SK-N-SH (cell line): ENCODE measurements around the gene ACTN4. TPM values are rescaled to one million over a fixed set of nuclear protein-coding genes. Genes with fewer than 3 reads are reported as not detected.
A peak's percentile ranks its signal among the peaks of the same experiment; 100 is the strongest.

ENCODE experiments used
- CTCF ChIA-PET: fragments of 300-600, 350-600 bp; formaldehyde crosslinking; extraction: SDS; loops from one replicate; lab custom pipeline; 2021; lab: Yijun Ruan, JAX
- POLR2A ChIA-PET: fragments of 350-600 bp; sonication (Branson Sonifier 250); formaldehyde crosslinking; extraction: SDS; loops from one replicate; lab custom pipeline; 2020; ENCODE audit warnings: antibody characterized with exemption, inconsistent platforms; lab: Yijun Ruan, JAX
- DNase-seq: peaks from one replicate; pipeline ENCODE4 v3.0.0; 2012
- H2AFZ ChIP-seq: fragments of 200-600 bp; sonication (generic); 2 replicates; pipeline ENCODE4 v1.8.1; 2016; ENCODE audit warnings: antibody characterized with exemption, mild to moderate bottlenecking, low read depth
- H3F3A ChIP-seq: fragments of 200-600 bp; sonication (generic); replicated peaks from 2 replicates; pipeline ENCODE3; 2016; ENCODE audit warnings: antibody characterized with exemption, mild to moderate bottlenecking; ENCODE audit not compliant: insufficient read depth
- H3K27ac ChIP-seq, 2 experiments: fragments of 200-500 bp in 1 of 2; fragments of 200-600 bp in 1 of 2; sonication (Bioruptor generic) in 1 of 2; sonication (generic), shearing (Covaris generic) in 1 of 2; 2 replicates each; pipeline versions ENCODE4 v1.5.1 to v1.6.1; 2014 to 2016; ENCODE audit warnings: low read depth in 2 of 2, inconsistent platforms in 1 of 2, low read length in 1 of 2, mild to moderate bottlenecking in 1 of 2, mixed read lengths in 1 of 2
- H3K27me3 ChIP-seq: fragments of 200-600 bp; sonication (generic), shearing (Covaris generic); 2 replicates; pipeline ENCODE4 v1.6.1; 2016; ENCODE audit warnings: mixed run types; ENCODE audit not compliant: insufficient read depth
- H3K36me3 ChIP-seq, 2 experiments: fragments of 200-500 bp in 1 of 2; fragments of 200-600 bp in 1 of 2; sonication (Bioruptor generic) in 1 of 2; sonication (generic) in 1 of 2; replicated peaks in 1 of 2; 2 replicates each; pipeline versions ENCODE3 to v1.5.1; 2014 to 2016; ENCODE audit warnings: low read length in 1 of 2, mild to moderate bottlenecking in 1 of 2; ENCODE audit not compliant: insufficient read depth in 2 of 2, control insufficient read depth in 1 of 2
- H3K4me1 ChIP-seq, 2 experiments: fragments of 200-500 bp in 1 of 2; fragments of 200-600 bp in 1 of 2; sonication (Bioruptor generic) in 1 of 2; sonication (generic), shearing (Covaris generic) in 1 of 2; 2 replicates each; pipeline versions ENCODE4 v1.5.1 to v1.6.1; 2014 to 2016; ENCODE audit warnings: low read depth in 1 of 2, low read length in 1 of 2, mixed run types in 1 of 2; ENCODE audit not compliant: insufficient read depth in 2 of 2, control insufficient read depth in 1 of 2
- H3K4me2 ChIP-seq: fragments of 200-600 bp; sonication (generic), shearing (Covaris generic); 2 replicates; pipeline ENCODE4 v1.6.1; 2017; ENCODE audit warnings: mixed run types
- H3K4me3 ChIP-seq, 2 experiments: fragments of 200-500 bp in 1 of 2; fragments of 200-600 bp in 1 of 2; sonication (Bioruptor generic) in 1 of 2; sonication (generic), shearing (Covaris generic) in 1 of 2; 2 replicates each; pipeline versions ENCODE4 v1.5.1 to v1.8.1; 2014 to 2016; ENCODE audit warnings: low read depth in 2 of 2, inconsistent platforms in 1 of 2, low read length in 1 of 2, mild to moderate bottlenecking in 1 of 2, mixed read lengths in 1 of 2, moderate library complexity in 1 of 2
- H3K79me2 ChIP-seq: fragments of 200-600 bp; sonication (generic); 2 replicates; pipeline ENCODE4 v1.8.1; 2017; ENCODE audit warnings: mild to moderate bottlenecking; ENCODE audit not compliant: insufficient read depth
- H3K9ac ChIP-seq: fragments of 200-600 bp; sonication (generic); 2 replicates; pipeline ENCODE4 v1.6.1; 2017; ENCODE audit warnings: mixed run types
- H3K9me2 ChIP-seq: fragments of 200-600 bp; sonication (generic); 2 replicates; pipeline ENCODE4 v1.6.1; 2017; ENCODE audit warnings: mixed run types
- H3K9me3 ChIP-seq: fragments of 200-600 bp; sonication (generic); 2 replicates; pipeline ENCODE4 v1.6.1; 2017; ENCODE audit warnings: mixed run types, mild to moderate bottlenecking, moderate library complexity
- H4K20me1 ChIP-seq: fragments of 200-600 bp; sonication (generic); 2 replicates; pipeline ENCODE4 v1.6.1; 2017; ENCODE audit warnings: mild to moderate bottlenecking, mixed run types; ENCODE audit not compliant: insufficient read depth
- CHD2 ChIP-seq: fragments of 150-350 bp; IDR thresholded peaks from 2 replicates; pipeline ENCODE4 v1.6.1; 2018; ENCODE audit warnings: low read length; ENCODE audit not compliant: partially characterized antibody
- ELF1 ChIP-seq: IDR thresholded peaks from 2 replicates; pipeline ENCODE4 v1.4.0; 2012
- EP300 ChIP-seq, 2 experiments: IDR thresholded peaks; 2 replicates each; pipeline versions ENCODE4 v1.4.0 to v1.6.1; 2012; ENCODE audit warnings: borderline replicate concordance in 1 of 2, low read depth in 1 of 2, low read length in 1 of 2
- FOSL2 ChIP-seq: IDR thresholded peaks from 2 replicates; pipeline ENCODE4 v1.4.0; 2012; ENCODE audit warnings: low read depth, mild to moderate bottlenecking, moderate library complexity, borderline replicate concordance
- GABPA ChIP-seq: IDR thresholded peaks from 2 replicates; pipeline ENCODE4 v1.4.0; 2012; ENCODE audit warnings: low read depth, mild to moderate bottlenecking
- GATA2 ChIP-seq: sonication (generic); formaldehyde crosslinking; IDR thresholded peaks from 2 replicates; pipeline ENCODE4 v1.5.0; 2020; ENCODE audit warnings: mild to moderate bottlenecking, missing genetic modification reagents
- JUND ChIP-seq: IDR thresholded peaks from 2 replicates; pipeline ENCODE4 v1.4.0; 2012
- MEF2A ChIP-seq: IDR thresholded peaks from 2 replicates; pipeline ENCODE4 v1.4.0; 2012; ENCODE audit warnings: low read depth, borderline replicate concordance
- MXI1 ChIP-seq: IDR thresholded peaks from 2 replicates; pipeline ENCODE4 v1.6.1; 2012; ENCODE audit warnings: mild to moderate bottlenecking, low read depth, low read length, improper control_type of control experiment
- NFIC ChIP-seq: IDR thresholded peaks from 2 replicates; pipeline ENCODE4 v1.4.0; 2012; ENCODE audit warnings: borderline replicate concordance
- POLR2AphosphoS5 ChIP-seq: IDR thresholded peaks from 2 replicates; pipeline ENCODE4 v1.6.1; 2012; ENCODE audit warnings: low read depth, low read length
- RAD21 ChIP-seq: IDR thresholded peaks from 2 replicates; pipeline ENCODE4 v1.6.1; 2012; ENCODE audit warnings: mild to moderate bottlenecking, low read length
- RCOR1 ChIP-seq: fragments of 150-350 bp; IDR thresholded peaks from 2 replicates; pipeline ENCODE4 v1.6.1; 2017; ENCODE audit warnings: antibody characterized with exemption, low read length
- RFX5 ChIP-seq: IDR thresholded peaks from 2 replicates; pipeline ENCODE4 v1.6.1; 2012; ENCODE audit warnings: mild to moderate bottlenecking, improper control_type of control experiment, low read length
- RXRA ChIP-seq: IDR thresholded peaks from 2 replicates; pipeline ENCODE4 v1.4.0; 2012; ENCODE audit warnings: low read depth, mild to moderate bottlenecking, borderline replicate concordance
- TAF1 ChIP-seq: IDR thresholded peaks from 2 replicates; pipeline ENCODE4 v1.6.1; 2012; ENCODE audit warnings: low read depth, mild to moderate bottlenecking, low read length, moderate library complexity, borderline replicate concordance
- TCF12 ChIP-seq: IDR thresholded peaks from 2 replicates; pipeline ENCODE4 v1.4.0; 2012
- TEAD4 ChIP-seq: IDR thresholded peaks from 2 replicates; pipeline ENCODE4 v1.4.0; 2012; ENCODE audit warnings: mild to moderate bottlenecking, borderline replicate concordance; ENCODE audit not compliant: insufficient read depth
- YY1 ChIP-seq: IDR thresholded peaks from 2 replicates; pipeline ENCODE4 v1.4.0; 2012; ENCODE audit warnings: low read depth, mild to moderate bottlenecking
- WGBS: methylation state at CpG from one replicate; pipeline ENCODE4 v1.1.6; 2017; ENCODE audit warnings: low lambda C conversion rate; 5-methylcytosine and 5-hydroxymethylcytosine counted together
- polyA plus RNA-seq, 3 experiments: library from polyadenylated mRNA; depleted of rRNA; stranded (reverse); fragments of >200 nt; gene quantifications; 2 replicates each; pipeline ENCODE4 v1.2.3, GENCODE V29; 2012
- TF ChIP-seq, protein P1 (sequence below): IDR thresholded peaks from 2 replicates; pipeline ENCODE4 v1.4.0; 2012; ENCODE audit warnings: low read depth, borderline replicate concordance
- TF ChIP-seq, protein P2 (sequence below): IDR thresholded peaks from 2 replicates; pipeline ENCODE4 v1.4.0; 2012; ENCODE audit warnings: low read depth
- TF ChIP-seq, protein P3 (sequence below): IDR thresholded peaks from 2 replicates; pipeline ENCODE4 v1.4.0; 2012; ENCODE audit warnings: low read depth, borderline replicate concordance
- TF ChIP-seq, protein P4 (sequence below): fragments of 150-350 bp; IDR thresholded peaks from 2 replicates; pipeline ENCODE4 v1.6.1; 2016; ENCODE audit warnings: mild to moderate bottlenecking, low read depth, low read length
- TF ChIP-seq, protein P5 (sequence below): IDR thresholded peaks from 2 replicates; pipeline ENCODE4 v1.6.1; 2012; ENCODE audit warnings: mild to moderate bottlenecking, low read depth, low read length, moderate library complexity
- TF ChIP-seq, protein P6 (sequence below): IDR thresholded peaks from 2 replicates; pipeline ENCODE4; 2012

The ACTN4 gene
- polyA plus RNA-seq, 1 of the 3 experiments (the other 2 are of a cell fraction), result 598 TPM

DNA sequence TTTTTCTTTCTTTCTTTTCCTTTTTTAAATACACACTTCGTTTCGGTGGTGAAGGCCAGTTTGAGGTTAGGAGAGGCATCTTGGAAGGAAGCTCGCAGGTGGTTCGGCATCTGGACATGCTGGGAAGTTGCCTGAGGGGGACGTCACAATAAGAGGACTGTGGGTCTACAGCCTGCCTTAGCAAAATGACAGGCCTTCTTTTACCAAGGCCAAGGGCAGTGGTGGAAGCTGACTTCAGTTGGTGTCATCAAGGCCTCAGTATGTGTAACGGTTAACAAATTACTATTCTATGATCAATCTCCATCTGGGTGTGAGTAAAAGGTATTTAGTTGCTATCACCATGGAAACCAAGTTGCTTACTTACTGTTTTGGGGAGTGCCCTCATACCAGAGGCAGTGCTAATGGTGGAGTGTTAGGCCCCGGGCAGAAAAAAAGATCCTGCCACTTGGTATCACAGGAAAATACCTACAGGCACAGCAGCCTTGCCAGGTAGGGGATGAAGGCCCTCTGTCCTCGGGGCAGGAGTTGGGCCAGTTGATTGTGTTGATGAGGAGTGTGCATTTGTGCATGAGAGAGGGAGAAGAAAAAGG is 10.3 kb downstream of the ACTN4 start:
- TF ChIP-seq, protein P1, sequence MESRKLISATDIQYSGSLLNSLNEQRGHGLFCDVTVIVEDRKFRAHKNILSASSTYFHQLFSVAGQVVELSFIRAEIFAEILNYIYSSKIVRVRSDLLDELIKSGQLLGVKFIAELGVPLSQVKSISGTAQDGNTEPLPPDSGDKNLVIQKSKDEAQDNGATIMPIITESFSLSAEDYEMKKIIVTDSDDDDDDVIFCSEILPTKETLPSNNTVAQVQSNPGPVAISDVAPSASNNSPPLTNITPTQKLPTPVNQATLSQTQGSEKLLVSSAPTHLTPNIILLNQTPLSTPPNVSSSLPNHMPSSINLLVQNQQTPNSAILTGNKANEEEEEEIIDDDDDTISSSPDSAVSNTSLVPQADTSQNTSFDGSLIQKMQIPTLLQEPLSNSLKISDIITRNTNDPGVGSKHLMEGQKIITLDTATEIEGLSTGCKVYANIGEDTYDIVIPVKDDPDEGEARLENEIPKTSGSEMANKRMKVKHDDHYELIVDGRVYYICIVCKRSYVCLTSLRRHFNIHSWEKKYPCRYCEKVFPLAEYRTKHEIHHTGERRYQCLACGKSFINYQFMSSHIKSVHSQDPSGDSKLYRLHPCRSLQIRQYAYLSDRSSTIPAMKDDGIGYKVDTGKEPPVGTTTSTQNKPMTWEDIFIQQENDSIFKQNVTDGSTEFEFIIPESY, result no peak
- no peak for TF ChIP-seq GABPA
- TF ChIP-seq, protein P2, sequence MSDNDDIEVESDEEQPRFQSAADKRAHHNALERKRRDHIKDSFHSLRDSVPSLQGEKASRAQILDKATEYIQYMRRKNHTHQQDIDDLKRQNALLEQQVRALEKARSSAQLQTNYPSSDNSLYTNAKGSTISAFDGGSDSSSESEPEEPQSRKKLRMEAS, result no peak
- no peak for TF ChIP-seq RCOR1
- TF ChIP-seq EP300 (IDR thresholded peaks at IDR 0.05; ENCODE audit: borderline replicate concordance in 1 of 2, low read depth in 1 of 2, low read length in 1 of 2), result peak in 1 of 2 experiments; percentile 72; a peak in 1 of 4 replicates
- TF ChIP-seq ELF1, result no peak
- no peak for TF ChIP-seq GATA2
- TF ChIP-seq FOSL2, result peak; percentile 45
- TF ChIP-seq, protein P3, sequence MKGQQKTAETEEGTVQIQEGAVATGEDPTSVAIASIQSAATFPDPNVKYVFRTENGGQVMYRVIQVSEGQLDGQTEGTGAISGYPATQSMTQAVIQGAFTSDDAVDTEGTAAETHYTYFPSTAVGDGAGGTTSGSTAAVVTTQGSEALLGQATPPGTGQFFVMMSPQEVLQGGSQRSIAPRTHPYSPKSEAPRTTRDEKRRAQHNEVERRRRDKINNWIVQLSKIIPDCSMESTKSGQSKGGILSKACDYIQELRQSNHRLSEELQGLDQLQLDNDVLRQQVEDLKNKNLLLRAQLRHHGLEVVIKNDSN, result no peak
- TF ChIP-seq RAD21, result no peak
- 0 out of 2 replicates have a peak, but pooled peaks have one; percentile 22 for TF ChIP-seq TAF1
- TF ChIP-seq JUND, result peak; percentile 15; the same call in 1 of the 2 replicates
- peak; percentile 66; the same call in 1 of the 2 replicates for TF ChIP-seq TCF12
- TF ChIP-seq MEF2A, result no peak
- TF ChIP-seq, protein P4, sequence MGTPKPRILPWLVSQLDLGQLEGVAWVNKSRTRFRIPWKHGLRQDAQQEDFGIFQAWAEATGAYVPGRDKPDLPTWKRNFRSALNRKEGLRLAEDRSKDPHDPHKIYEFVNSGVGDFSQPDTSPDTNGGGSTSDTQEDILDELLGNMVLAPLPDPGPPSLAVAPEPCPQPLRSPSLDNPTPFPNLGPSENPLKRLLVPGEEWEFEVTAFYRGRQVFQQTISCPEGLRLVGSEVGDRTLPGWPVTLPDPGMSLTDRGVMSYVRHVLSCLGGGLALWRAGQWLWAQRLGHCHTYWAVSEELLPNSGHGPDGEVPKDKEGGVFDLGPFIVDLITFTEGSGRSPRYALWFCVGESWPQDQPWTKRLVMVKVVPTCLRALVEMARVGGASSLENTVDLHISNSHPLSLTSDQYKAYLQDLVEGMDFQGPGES, result no peak
- TF ChIP-seq, protein P5, sequence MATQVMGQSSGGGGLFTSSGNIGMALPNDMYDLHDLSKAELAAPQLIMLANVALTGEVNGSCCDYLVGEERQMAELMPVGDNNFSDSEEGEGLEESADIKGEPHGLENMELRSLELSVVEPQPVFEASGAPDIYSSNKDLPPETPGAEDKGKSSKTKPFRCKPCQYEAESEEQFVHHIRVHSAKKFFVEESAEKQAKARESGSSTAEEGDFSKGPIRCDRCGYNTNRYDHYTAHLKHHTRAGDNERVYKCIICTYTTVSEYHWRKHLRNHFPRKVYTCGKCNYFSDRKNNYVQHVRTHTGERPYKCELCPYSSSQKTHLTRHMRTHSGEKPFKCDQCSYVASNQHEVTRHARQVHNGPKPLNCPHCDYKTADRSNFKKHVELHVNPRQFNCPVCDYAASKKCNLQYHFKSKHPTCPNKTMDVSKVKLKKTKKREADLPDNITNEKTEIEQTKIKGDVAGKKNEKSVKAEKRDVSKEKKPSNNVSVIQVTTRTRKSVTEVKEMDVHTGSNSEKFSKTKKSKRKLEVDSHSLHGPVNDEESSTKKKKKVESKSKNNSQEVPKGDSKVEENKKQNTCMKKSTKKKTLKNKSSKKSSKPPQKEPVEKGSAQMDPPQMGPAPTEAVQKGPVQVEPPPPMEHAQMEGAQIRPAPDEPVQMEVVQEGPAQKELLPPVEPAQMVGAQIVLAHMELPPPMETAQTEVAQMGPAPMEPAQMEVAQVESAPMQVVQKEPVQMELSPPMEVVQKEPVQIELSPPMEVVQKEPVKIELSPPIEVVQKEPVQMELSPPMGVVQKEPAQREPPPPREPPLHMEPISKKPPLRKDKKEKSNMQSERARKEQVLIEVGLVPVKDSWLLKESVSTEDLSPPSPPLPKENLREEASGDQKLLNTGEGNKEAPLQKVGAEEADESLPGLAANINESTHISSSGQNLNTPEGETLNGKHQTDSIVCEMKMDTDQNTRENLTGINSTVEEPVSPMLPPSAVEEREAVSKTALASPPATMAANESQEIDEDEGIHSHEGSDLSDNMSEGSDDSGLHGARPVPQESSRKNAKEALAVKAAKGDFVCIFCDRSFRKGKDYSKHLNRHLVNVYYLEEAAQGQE, result no peak
- peak; percentile 11; the same call in 1 of the 2 replicates for TF ChIP-seq NFIC
- TF ChIP-seq CHD2, result no peak
- TF ChIP-seq POLR2AphosphoS5, result no peak
- no peak for TF ChIP-seq RFX5
- 0 out of 2 replicates have a peak, but pooled peaks have one; percentile 14 for TF ChIP-seq YY1
- TF ChIP-seq RXRA, result no peak
- TF ChIP-seq, protein P6, sequence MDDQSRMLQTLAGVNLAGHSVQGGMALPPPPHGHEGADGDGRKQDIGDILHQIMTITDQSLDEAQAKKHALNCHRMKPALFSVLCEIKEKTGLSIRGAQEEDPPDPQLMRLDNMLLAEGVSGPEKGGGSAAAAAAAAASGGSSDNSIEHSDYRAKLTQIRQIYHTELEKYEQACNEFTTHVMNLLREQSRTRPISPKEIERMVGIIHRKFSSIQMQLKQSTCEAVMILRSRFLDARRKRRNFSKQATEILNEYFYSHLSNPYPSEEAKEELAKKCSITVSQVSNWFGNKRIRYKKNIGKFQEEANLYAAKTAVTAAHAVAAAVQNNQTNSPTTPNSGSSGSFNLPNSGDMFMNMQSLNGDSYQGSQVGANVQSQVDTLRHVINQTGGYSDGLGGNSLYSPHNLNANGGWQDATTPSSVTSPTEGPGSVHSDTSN, result peak; percentile 51; the same call in 1 of the 2 replicates
- no peak for TF ChIP-seq MXI1
- 0 out of 2 replicates have a peak, but pooled peaks have one; percentile 17 for TF ChIP-seq TEAD4
- no peak for DNase-seq
- peaks cover 12 to 61% of the 10 kb centered on the region in 2 experiments for H3K4me1 ChIP-seq
- no peak overlapping the region for H2AFZ ChIP-seq
- H3K36me3 ChIP-seq, result peaks cover 3 to 19% of the 10 kb centered on the region in 2 experiments
- ChIA-PET CTCF (interaction anchor here (1.6 kb wide), 1 partner anchor 114 kb away, joined by 3 read pairs; no protein-coding TSS in a partner anchor), POLR2A (interaction anchor here (1.2 kb wide), 1 partner anchor 10 kb away, joined by 4 read pairs; the partner anchor contains the start of gene ACTN4)
- H3K4me2 ChIP-seq, result peak overlapping the region; percentile 84
- peak overlapping the region; percentile 84 to 99 for H3K27ac ChIP-seq
- H3F3A ChIP-seq, result peaks cover 53% of the 10 kb centered on the region
- WGBS, result 40% methylated on average over 8 of the region's 8 CpGs
- H3K9ac ChIP-seq, result peak overlapping the region; percentile 83
- H3K4me3 ChIP-seq, result no peak overlapping the region
- no peaks in the 10 kb centered on the region for H3K9me2 ChIP-seq
- 0 out of 2 replicates have a peak, but pooled peaks cover 2% of the 10 kb centered on the region for H4K20me1 ChIP-seq
- no peaks in the 10 kb centered on the region for H3K27me3 ChIP-seq
- peaks cover 95% of the 10 kb centered on the region for H3K79me2 ChIP-seq
- no peaks in the 10 kb centered on the region for H3K9me3 ChIP-seq
